ENCODE results near the gene BANP. TPM values are rescaled to one million over a fixed set of nuclear protein-coding genes. Genes with fewer than 3 reads are reported as not detected.
"Not testable (repeated sequence)": the region's sequence is repeated elsewhere in the genome, so short reads cannot be mapped to it uniquely, and the experiment has no call there.

BANP gene
- total RNA-seq, 1 experiment from 2014 or later: 18.9 TPM

GRCh38 chr16:88041986-88042562, 90.8 kb downstream of the BANP start:
- not testable (repeated sequence) for DNase-seq (ENCODE audit: extremely low read depth, low read depth)

GRCh38 chr16:88043208-88043910, 92.1 kb downstream of the BANP start:
- not testable (repeated sequence) for DNase-seq (ENCODE audit: extremely low read depth, low read depth)

- not testable (repeated sequence) for DNase-seq (ENCODE audit: extremely low read depth, low read depth)
Measured at GRCh38 chr16:88044121-88044581, 92.9 kb downstream of the BANP start.

- not testable (repeated sequence) for DNase-seq (ENCODE audit: extremely low read depth, low read depth)
Measured at GRCh38 chr16:88045361-88045760, 94.1 kb downstream of the BANP start.

GRCh38 chr16:88045820-88046303, 94.6 kb downstream of the BANP start:
- DNase-seq (ENCODE audit: extremely low read depth, low read depth): no peak

GRCh38 chr16:88047462-88047861, 96.2 kb downstream of the BANP start:
- DNase-seq (ENCODE audit: extremely low read depth, low read depth): no peak

- DNase-seq (ENCODE audit: extremely low read depth, low read depth): no peak
Measured at GRCh38 chr16:88048985-88049384, 97.8 kb downstream of the BANP start.

GRCh38 chr16:88049561-88050545, 98.6 kb downstream of the BANP start:
- no peak for DNase-seq (ENCODE audit: extremely low read depth, low read depth)

- no peak for DNase-seq (ENCODE audit: extremely low read depth, low read depth)
Measured at GRCh38 chr16:88050952-88051660, 99.9 kb downstream of the BANP start.

GRCh38 chr16:88052661-88053060, 101.4 kb downstream of the BANP start:
- DNase-seq (ENCODE audit: extremely low read depth, low read depth): no peak

- not testable (repeated sequence) for DNase-seq (ENCODE audit: extremely low read depth, low read depth)
Measured at GRCh38 chr16:88053479-88053878, 102.2 kb downstream of the BANP start.

GRCh38 chr16:88055356-88055755, 104.1 kb downstream of the BANP start:
- no peak for DNase-seq (ENCODE audit: extremely low read depth, low read depth)

- no peak for DNase-seq (ENCODE audit: extremely low read depth, low read depth)
Measured at GRCh38 chr16:88056212-88056611, 105.0 kb downstream of the BANP start.

GRCh38 chr16:88057656-88058055, 106.4 kb downstream of the BANP start:
- no peak for DNase-seq (ENCODE audit: extremely low read depth, low read depth)

GRCh38 chr16:88058136-88058535, 106.9 kb downstream of the BANP start:
- no peak for DNase-seq (ENCODE audit: extremely low read depth, low read depth)

- no peak for DNase-seq (ENCODE audit: extremely low read depth, low read depth)
Measured at GRCh38 chr16:88058817-88059216, 107.6 kb downstream of the BANP start.

- DNase-seq (ENCODE audit: extremely low read depth, low read depth): no peak
Measured at GRCh38 chr16:88059701-88060386, 108.6 kb downstream of the BANP start.

- DNase-seq (ENCODE audit: extremely low read depth, low read depth): no peak
Measured at GRCh38 chr16:88060524-88061219, 109.4 kb downstream of the BANP start.

Data from NCI-H460 (cell line).